C1 segment of cervical spinal cord (tissue), 14 donors: ENCODE data around the gene RAF1.
A peak's percentile ranks its signal among the peaks of the same experiment; 100 is the strongest.

ENCODE experiments used
- DNase-seq, 14 donors: peaks; one replicate each; lab custom pipeline; 2025; lab: John Stamatoyannopoulos, UW

RAF1 gene

DNA sequence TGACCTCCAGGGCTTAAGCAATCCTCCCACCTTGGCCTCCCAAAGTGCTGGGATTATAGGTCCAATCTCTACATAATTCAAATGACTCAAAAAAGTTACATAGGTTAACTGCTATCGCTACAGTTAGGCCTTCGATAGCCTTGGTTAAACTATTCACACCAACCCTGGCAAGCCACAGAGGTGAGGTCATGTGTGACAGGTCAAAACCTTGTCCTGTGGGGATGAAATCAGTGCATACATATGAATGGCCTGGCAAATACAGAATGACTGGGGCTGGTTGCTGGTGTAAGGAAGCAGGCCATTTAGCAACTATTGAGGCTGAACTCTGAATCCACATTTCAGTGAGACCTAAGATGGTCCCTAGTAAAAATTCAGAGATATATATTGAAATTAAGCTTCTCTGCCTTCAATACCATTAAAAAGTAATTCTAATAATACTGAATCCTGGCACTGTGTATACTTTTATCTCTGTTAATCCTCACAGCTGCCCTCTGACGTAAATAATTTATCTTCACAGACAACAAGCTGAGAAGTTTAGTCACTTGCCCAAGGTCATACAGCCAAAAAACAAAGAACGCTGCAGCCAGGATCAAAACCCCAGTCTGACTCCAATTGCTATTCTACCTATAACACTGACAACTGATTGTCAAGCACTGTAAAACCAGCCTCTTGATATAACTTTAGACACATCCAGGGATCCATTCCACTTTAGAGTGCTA, 71.8 kb downstream of the RAF1 start:
- DNase-seq: no peak

DNA sequence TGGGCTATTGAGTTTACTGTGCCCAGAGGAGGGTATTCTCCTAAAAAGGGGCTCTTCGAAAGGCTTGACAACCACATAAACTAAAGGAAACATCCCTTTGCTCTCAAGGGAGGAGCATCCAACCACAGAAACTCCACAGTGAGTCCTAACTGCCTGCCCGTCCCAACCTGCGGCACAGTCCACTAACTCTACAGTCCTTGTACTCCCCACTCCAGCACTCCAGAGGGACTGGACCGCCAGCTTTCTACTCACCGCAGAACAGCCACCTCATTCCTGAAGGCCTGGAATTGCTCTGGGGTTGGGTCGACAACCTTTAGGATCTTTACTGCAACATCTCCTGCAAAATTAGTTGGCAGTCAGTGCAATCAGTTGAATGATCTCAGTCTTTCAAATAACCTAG, 72.5 kb downstream of the RAF1 start:
- no peak for DNase-seq

DNA sequence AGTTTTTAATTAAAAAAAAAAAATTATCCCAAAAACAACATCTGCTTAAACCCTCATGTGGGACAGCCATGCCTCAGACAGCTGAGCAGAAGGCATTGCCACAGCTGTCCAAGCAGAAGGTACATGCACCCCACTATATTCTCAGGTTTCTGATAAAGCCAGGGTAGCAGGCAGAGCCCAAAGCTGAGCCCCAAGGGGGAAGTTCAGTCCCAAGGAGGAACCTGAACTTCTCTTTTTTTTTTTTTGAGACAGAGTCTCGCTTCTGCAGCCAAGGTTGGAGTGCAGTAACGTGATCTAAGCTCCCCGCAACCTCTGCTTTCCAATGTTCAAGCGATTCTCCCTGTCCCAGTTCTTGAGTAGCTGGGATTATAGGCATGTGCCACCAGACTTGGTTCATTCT, 73.8 kb downstream of the RAF1 start:
- no peak for DNase-seq

DNA sequence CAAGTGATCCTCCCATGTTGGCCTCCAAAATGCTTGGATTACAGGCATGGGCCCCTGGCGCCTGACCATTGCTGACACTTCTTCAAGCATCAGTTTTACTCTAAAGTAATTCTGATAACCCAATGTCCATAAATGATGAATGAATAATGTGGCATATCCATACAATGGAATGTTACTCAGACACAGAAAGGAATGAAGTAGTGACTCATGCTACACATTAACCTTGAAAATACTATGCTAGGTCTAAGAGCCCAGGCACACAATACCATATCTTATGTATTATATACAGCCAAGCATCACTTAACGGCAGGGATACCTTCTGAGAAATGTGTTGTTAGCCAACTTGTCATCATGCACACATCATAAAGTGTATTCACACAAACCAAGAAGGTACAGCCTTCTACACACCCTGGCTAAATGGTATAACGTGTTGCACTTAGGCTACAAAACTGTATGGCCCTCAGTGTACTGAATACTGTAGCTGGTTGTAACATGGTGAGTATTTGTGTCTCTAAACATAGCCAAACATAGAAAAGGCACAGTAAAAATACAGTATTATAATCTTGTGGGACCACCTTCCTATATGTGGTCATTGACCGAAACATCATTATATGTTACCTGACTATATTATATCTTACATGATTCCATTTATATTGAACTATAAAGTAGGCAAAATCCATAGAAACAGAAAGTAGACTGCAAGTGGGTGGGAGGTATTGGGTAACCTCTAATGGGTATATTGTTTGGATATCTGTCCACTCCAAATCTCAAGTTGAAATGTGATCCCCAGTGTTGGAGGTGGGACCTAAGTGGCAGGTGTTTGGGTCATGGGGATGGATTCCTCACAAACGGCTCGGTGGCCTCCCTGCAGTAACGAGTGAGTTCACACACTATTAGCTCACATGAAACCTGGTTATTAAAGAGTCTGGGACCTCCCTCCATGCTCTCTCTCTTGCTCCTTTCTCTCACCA, 75.6 kb downstream of the RAF1 start:
- DNase-seq: no peak

DNA sequence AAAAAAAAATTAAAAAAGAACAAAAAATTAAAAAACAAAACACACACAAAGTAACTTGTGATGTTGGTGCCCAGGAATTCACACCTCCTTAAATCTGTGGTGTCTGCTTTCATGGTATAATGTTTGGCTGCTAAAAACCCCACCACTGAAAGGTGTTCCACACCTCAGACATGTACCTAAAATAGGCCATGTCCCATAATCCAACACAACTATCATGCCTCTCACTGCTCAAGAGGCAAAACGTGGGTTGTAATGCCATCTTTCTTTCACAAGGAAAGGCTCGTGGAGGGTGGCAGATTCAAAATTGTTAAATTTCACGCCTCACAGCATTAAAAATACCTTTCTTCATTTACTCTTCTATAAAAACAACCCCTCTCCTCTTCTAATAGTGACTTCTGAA, 77.5 kb downstream of the RAF1 start:
- DNase-seq: no peak

DNA sequence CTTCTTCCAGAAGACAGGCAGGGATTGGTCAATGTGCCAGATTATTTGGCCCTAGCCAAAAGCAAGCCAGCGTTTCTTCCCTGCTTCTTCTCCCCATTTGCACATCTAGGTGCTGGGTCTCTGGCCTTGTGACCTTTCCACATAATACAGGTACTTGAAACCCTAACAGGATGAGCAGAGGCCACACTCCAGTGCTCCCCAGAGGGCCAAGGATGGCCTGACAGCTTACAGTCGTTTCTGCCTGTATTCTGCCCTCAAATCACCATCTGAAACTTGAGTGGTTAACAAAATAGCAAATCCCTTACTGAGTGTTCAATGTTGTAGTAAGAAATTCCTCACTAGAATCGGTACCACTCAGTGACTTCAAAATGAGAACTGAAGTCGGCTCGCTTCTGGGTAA, 77.9 kb downstream of the RAF1 start:
- DNase-seq: no peak

DNA sequence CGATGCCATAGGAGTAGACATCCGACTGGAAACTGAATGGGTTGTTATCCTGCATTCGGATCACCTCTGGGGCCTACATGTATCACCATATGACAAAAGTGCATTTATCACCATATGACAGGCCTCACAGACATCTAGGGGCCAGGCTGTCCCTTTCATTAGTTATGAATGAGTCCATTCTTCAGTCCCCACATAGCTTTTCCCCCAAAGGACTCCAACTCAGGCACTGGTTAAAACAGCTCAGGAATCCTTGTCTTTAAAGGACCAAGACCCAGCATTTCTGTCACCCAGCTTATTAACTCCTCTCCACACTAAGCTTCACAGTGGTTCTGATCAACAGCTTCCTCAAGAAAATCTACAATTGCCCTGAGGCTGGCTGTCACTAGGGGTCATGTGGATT, 78.7 kb downstream of the RAF1 start:
- no peak for DNase-seq

DNA sequence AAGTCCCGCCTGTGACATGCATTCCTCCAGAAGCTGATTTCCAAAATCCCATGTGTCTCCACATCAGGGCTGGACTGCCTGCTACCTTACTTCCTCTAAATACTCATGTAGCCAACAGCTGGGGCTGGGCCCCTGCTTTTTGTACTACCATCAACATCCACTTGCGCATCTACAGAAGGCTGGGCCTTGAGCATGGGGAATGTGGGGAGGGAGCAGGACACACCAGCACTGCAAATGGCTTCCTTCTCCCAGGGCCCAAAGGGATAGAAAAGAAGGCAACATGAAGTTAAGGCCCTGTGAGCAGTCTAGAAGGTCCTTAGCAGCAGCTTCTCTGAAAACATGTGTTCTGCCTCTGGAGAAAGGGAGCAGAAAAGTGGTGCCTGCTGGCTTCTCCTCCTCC, 79.8 kb downstream of the RAF1 start:
- DNase-seq: no peak

DNA sequence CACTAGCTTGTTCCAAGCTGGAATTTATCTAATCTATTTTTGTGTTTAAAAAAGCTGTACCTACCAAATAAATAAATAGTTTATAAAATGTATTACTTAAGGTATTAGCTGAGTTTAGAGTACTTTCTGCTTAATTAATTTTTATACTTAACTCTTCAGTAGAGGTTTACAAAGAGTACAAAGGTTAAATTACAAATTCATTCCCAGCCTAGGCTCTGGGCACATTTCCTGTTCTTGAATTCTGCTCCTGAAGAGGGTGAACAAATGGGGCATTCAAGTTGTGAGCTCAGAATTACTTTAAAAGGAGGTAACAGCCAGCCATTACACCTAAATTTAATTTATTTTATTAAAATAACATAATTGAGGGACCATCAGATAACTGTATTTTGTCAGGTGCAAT, 80.6 kb downstream of the RAF1 start:
- DNase-seq: no peak

DNA sequence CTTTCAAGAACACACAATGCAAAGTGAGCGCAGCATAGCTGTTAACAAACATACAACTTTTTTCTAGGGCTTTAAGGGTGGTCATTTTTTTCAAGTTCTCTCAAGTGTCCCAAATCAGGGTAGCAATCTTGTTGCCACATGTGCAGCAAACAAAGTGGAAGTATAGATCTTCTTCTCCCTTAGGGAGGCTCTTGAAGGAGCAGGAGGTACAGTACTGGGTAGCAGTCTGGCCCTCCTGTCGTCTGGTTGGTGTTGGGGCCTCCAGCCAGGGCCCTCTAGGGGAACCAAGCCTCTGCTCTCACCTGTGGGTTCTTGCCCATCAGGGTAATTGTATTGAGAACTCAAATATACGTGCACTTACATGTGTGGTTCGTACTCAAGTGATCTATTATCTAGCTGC, 81.2 kb downstream of the RAF1 start:
- DNase-seq: no peak

DNA sequence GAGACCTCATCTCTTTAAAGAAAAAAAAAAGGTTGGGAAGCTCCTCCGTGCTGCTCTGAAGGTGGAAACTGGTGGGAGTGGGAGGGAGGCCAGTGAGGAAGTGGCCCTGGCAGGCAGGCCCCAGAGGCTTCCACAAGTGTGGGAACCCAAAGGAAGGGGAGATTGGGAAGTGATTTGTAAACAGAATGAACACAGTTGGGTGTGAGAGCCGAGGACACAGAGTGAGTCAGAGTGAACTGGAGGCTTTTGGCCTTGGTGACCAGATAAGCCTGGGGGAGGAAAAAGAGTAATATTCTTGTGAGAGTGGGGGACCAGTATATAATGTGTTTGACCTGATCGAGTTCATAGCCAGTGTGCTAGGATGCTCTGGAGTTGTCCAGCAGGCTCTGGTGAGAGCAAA, 84.0 kb downstream of the RAF1 start:
- no peak for DNase-seq

DNA sequence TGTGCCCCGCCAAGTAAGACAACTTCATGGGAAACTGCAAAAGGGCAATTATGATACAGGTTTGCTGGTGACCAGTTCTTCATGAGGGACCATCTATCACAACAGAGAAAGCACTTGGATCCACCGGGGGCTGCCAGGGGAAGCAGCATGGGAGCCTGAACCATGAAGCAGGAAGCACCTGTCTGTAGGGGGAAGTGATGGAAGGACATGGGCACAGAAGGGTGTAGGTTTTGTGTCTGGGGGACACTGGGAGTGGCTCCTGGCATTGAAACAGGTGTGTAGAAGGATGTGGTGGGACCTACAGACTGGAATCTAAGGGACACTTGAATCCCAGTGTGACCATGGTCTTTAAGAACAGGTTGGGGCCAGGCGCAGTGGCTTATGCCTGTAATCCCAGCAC, 84.5 kb downstream of the RAF1 start:
- no peak for DNase-seq

DNA sequence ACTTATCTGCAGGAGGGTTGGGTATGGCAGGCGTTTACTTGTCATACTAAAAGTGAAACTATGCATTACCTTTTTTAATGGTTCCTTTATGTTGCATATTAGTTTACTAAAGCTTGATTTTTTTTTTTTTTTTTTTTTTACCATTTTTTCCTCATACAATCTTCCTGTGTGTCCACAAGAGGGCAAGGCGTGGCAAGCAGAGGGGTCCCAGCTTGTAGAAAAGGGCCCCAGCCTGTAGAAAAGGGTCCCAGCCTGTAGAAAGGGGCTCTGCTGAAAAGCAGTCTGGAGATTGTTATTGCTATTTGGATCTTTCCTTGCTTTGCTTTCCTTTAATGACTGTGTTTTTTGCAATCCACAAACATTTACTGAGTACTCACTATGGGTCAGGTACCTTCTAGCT, 85.2 kb downstream of the RAF1 start:
- no peak for DNase-seq

DNA sequence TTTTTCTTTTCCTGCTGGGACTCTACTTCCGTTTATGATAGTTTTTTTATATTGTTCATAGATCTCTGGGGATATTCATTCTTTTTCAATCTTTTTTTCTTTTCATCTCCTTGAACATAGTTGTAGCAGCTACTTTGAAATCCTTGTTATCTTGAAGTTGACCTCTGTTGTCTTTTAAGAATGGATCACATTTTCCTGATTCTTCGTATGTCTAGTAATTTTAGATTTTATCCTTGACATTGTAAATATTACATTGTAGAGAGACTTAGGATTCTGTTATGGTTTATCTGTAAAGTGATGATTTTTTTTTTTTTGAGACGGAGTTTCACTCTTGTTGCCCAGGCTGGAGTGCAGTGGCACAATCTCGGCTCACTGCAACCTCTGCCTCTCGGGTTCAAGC, 86.5 kb downstream of the RAF1 start:
- no peak for DNase-seq

DNA sequence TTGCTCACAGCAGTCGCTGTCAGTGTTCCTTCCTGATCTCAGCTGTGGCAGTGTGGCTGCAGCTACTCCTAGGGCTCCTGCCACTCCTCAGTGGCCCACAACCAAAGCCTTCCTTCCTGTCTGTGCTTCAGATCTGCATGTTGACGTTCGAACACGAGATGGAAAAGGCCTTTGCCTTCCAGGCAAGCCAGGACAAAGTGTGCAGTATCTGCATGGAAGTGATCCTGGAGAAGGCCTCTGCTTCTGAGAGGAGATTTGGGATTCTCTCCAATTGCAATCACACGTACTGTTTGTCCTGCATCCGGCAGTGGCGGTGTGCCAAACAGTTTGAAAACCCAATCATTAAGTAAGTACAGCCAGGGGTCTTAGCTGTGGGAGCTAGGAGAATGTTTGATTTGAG, 89.3 kb downstream of the RAF1 start:
- DNase-seq: no peak

DNA sequence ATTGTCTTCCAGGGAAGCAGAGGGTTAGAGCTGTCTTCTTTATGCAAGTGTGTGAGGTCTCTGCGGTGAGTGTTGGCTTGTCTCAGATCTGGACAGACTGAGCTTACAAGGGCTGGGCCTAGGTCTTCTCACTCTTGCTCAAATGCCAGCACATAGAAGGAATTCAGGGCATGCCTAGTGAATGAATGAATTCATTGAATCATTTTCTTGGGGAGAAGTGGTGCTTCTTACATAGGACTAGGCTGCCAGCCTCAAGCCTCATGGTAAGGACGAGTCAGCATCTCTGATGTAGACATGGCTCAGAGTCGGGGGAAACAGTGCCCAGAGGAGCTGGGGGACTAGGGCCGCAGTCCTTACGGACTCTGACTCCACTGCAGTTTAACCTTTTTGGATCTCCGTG, 89.8 kb downstream of the RAF1 start:
- DNase-seq: no peak

DNA sequence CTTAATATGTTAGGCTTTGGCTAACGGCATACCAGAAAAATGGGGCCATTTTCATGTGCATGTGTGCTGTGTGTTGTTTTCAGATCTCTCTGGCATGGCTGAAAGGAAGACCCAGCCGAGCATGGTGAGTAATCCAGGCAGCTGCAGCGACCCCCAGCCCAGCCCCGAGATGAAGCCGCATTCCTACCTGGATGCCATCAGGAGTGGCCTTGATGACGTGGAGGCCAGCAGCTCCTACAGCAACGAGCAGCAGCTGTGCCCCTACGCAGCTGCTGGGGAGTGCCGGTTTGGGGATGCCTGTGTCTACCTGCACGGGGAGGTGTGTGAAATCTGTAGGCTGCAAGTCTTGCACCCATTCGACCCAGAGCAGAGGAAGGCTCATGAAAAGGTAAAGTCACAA, 91.9 kb downstream of the RAF1 start:
- DNase-seq: no peak

DNA sequence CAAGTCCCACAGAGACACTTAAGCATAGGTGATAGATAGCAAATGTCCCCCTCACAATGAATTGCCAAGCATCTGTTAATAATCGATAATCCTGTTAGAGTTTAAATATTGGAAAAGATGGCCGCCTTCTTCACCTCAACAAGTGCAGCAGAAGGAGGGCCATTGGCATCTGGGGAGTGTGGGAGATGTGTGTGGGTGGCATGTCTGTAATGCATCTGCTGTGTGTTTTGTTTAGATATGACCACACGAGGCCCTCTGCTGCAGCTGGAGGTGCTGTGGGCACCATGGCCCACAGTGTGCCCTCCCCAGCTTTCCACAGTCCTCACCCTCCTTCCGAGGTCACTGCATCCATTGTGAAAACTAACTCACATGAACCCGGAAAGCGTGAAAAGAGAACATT, 94.1 kb downstream of the RAF1 start:
- DNase-seq: no peak

DNA sequence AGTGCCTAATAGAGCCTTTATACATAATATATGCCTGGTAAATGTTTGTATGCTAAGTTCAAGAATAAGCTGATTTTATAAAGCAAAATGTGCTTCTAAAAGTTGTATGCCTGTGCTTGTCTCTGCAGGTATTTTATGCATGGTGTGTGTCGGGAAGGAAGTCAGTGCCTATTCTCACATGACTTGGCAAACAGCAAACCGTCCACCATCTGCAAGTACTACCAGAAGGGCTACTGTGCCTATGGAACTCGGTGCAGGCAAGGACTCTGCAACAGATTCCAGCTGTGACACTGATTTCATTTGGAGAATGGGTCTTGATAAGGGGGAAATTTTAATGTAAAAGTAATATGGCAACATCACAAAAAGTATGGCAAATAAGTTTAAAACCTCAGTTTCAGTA, 95.2 kb downstream of the RAF1 start:
- DNase-seq: no peak

DNA sequence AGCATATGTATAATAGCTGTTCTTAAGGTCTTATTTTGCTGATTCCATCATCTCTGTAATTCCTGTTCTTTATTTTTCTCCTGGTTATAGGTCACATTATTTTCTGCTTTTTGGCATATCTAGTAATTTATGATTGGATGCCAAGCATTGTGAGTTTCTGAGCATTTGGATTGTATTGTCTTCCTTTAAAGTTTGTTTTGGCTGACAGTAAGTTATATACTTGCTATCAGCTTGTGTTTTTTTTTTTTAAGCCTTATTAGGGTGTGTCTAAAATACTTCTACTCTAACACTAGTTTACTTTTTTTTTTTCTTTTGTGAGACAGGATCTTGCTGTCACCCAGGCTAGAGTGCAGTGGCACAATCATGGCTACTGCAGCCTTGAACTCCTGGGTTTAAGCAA, 96.9 kb downstream of the RAF1 start:
- DNase-seq: no peak

DNA sequence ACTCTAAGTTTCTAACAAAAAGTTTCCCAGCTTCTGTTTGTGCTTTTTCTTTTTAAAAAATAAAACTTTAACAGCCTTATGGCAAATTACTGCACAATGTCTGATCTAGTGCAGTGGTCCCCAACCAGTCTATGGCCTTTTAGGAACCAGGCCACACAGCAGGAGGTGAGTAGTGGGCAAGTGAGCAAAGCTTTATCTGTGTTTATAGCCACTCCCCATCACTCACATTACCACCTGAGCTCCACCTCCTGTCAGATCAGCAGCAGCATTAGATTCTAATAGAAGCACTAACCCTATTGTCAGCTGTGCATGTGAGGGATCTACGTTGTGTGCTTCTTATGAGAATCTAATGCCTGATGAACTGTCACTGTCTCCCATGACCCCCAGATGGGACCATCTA, 101.5 kb downstream of the RAF1 start:
- no peak for DNase-seq

DNA sequence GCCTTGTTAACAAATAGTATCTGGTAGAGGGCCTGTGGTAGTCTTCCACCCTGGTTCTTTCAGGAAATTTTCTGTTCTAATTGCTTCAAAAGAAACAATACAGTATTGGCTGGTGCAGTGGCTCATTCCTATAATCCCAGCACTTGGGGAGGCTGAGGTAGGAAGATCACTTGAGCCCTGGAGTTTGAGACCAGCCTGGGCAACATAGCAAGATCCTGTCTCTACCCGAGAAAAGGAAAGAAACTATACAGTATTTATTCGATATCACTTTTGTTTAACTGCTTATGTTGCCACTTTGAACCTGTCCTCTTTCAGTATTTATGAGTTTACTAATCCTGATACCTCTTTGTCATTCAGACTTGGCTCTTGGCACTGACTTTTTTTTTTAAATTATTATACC, 102.5 kb downstream of the RAF1 start:
- no peak for DNase-seq

DNA sequence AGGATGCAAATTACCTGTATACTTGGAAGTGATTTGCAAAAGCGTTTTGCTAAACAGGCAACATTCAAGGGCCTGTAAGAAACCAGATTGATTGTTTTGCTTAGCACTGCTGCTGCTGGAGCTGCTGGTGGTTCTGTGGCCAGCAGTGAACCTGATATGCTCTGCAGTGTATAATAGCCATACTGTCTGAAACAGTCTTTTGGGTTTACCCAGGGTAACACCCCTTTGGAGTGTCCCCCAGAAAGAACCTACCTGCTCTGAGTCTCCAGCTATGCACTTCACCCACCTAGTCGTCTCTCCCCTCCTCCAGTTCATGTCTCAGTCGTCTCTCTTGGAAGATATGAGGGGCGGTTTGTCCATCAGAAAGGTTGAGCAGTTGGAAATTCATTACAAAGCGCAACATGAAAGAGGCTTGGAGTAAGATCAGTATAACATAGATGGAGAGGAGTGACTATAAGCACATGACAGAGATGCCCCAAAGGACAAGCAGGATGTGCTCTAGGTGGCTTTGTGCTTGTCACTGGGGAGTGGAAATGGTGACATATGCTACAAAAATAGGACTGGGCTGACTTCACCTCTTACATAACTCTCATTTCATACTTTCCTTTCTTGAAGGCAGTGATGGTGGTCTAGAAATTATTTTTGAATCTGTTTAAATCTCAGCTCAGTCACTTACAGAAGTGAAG, 103.3 kb downstream of the RAF1 start:
- DNase-seq: peak in 1 of 14 donors; percentile 80
